OCI-LY3 (cell line): Measurements from ENCODE around the gene RNF149.

Source experiments
- CTCF ChIP-seq: fragments of 200-600, 300-600 bp; sonication (generic); IDR thresholded peaks from 2 replicates; pipeline ENCODE4 v1.5.1; 2014; ENCODE audit warnings: antibody characterized with exemption, low read length, low read depth
- EZH2phosphoT487 ChIP-seq: fragments of 200-600 bp; shearing (Covaris generic); IDR thresholded peaks from 2 replicates; pipeline ENCODE4 v1.6.1; 2018; ENCODE audit warnings: antibody characterized with exemption, mixed run types, low read depth

DNA sequence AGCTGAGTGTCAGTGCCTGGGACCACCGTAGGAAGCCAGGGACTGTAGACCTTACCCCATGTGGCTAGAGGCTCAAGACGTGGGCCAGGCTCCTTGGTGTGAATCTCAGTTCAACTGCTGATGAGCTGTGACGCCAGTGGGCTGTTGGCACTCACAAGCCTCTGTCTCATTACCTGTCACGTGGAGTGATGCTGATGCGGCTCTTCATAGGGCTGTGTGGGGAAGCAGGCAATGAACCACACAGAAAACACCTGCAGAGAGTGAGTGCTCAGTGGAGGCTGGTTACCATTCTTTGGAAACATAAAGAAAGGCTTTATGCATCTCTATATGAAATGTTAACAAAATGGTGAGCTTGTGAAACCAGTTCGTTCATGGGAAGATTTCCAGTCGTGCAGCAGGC, 42.7 kb upstream of the RNF149 start:
- TF ChIP-seq CTCF (no peak), EZH2phosphoT487 (no peak)
